HEK293 (cell line): ENCODE data around the gene ZNF574.
"Not testable (repeated sequence)": the region's sequence is repeated elsewhere in the genome, so short reads cannot be mapped to it uniquely, and the experiment has no call there.

Experiments
- CTCF ChIA-PET: fragments of 350-600 bp; formaldehyde crosslinking; extraction: SDS; loops from one replicate; lab custom pipeline; 2021; ENCODE audit warnings: antibody characterized with exemption; lab: Yijun Ruan, JAX
- POLR2A ChIA-PET: fragments of 300-600 bp; formaldehyde crosslinking; extraction: SDS; loops from one replicate; lab custom pipeline; 2020; ENCODE audit warnings: antibody characterized with exemption, inconsistent platforms; lab: Yijun Ruan, JAX
- H3K27ac ChIP-seq: fragments of 200-500 bp; sonication (Bioruptor generic); 2 replicates; pipeline ENCODE4 v1.5.1; 2014; ENCODE audit warnings: low read depth, low read length, control low read depth, inconsistent platforms; ENCODE audit errors: extremely low read depth
- H3K36me3 ChIP-seq, 2 experiments: fragments of 200-500 bp in 1 of 2; sonication (Bioruptor generic) in 1 of 2; 1 replicate in 1 of 2; 2 replicates in 1 of 2; pipeline ENCODE4 v1.5.1; 2014 to 2017; ENCODE audit warnings: inconsistent platforms in 2 of 2, low read length in 2 of 2; ENCODE audit not compliant: control insufficient read depth in 2 of 2, insufficient read depth in 1 of 2
- H3K4me1 ChIP-seq: fragments of 200-500 bp; sonication (Bioruptor generic); 2 replicates; pipeline ENCODE4 v1.5.1; 2014; ENCODE audit warnings: mild to moderate bottlenecking, low read length, inconsistent platforms; ENCODE audit not compliant: control insufficient read depth, insufficient read depth
- H3K4me3 ChIP-seq: 2 replicates; pipeline ENCODE4 v1.5.1; 2011; ENCODE audit warnings: low read depth, mild to moderate bottlenecking, control low read depth, low read length, moderate library complexity
- H3K9me3 ChIP-seq: fragments of 200-500 bp; sonication (Bioruptor generic); 2 replicates; pipeline ENCODE4 v1.5.1; 2014; ENCODE audit warnings: low read depth, low read length, inconsistent platforms; ENCODE audit not compliant: control insufficient read depth, insufficient read depth
- GLI4 ChIP-seq: fragments of 450-650 bp; formaldehyde crosslinking; IDR thresholded peaks from 2 replicates; pipeline ENCODE4 v1.5.1; 2016; ENCODE audit warnings: missing biosample characterization, missing genetic modification characterization
- GLIS1 ChIP-seq: fragments of 450-650 bp; formaldehyde crosslinking; IDR thresholded peaks from 2 replicates; pipeline ENCODE4 v1.5.1; 2016; ENCODE audit warnings: missing biosample characterization, missing genetic modification characterization
- PRDM2 ChIP-seq: fragments of 450-650 bp; formaldehyde crosslinking; IDR thresholded peaks from 2 replicates; pipeline ENCODE4 v1.5.1; 2016; ENCODE audit warnings: missing biosample characterization, missing genetic modification characterization, borderline replicate concordance
- RBAK ChIP-seq: fragments of 450-650 bp; formaldehyde crosslinking; IDR thresholded peaks from 2 replicates; pipeline ENCODE4 v1.5.1; 2016; ENCODE audit warnings: missing biosample characterization, missing genetic modification characterization
- TCF7L2 ChIP-seq: IDR thresholded peaks from 2 replicates; pipeline ENCODE4 v1.6.1; 2011; ENCODE audit warnings: low read depth, mild to moderate bottlenecking, inconsistent platforms, low read length, moderate library complexity, borderline replicate concordance
- ZBTB7A ChIP-seq: fragments of 450-650 bp; formaldehyde crosslinking; IDR thresholded peaks from 2 replicates; pipeline ENCODE4 v1.5.1; 2016; ENCODE audit warnings: low read depth, missing biosample characterization, missing genetic modification characterization
- ZBTB8A ChIP-seq: fragments of 450-650 bp; formaldehyde crosslinking; IDR thresholded peaks from 2 replicates; pipeline ENCODE4 v1.5.1; 2016; ENCODE audit warnings: missing biosample characterization, missing genetic modification characterization
- ZNF37A ChIP-seq: fragments of 450-650 bp; IDR thresholded peaks from 2 replicates; pipeline ENCODE4 v1.5.1; 2018; ENCODE audit warnings: missing biosample characterization, missing genetic modification characterization
- ZNF449 ChIP-seq: fragments of 450-650 bp; formaldehyde crosslinking; IDR thresholded peaks from 2 replicates; pipeline ENCODE4 v1.5.1; 2017; ENCODE audit warnings: missing biosample characterization, mild to moderate bottlenecking, missing genetic modification characterization, moderate library complexity
- ZNF473 ChIP-seq: fragments of 450-650 bp; formaldehyde crosslinking; IDR thresholded peaks from 2 replicates; pipeline ENCODE4 v1.5.1; 2017; ENCODE audit warnings: missing biosample characterization, missing genetic modification characterization
- ZNF518A ChIP-seq: fragments of 450-650 bp; formaldehyde crosslinking; conservative IDR thresholded peaks from 2 replicates; pipeline ENCODE4 v1.5.1; 2016; ENCODE audit warnings: low read depth, missing biosample characterization, missing genetic modification characterization
- ZNF555 ChIP-seq: fragments of 450-650 bp; formaldehyde crosslinking; conservative IDR thresholded peaks from 2 replicates; pipeline ENCODE4 v1.5.1; 2017; ENCODE audit warnings: missing biosample characterization, mild to moderate bottlenecking, missing genetic modification characterization, inconsistent platforms
- ZNF692 ChIP-seq: fragments of 450-650 bp; formaldehyde crosslinking; IDR thresholded peaks from 2 replicates; pipeline ENCODE4 v1.5.1; 2016; ENCODE audit warnings: missing biosample characterization, missing genetic modification characterization
- ZNF785 ChIP-seq: fragments of 450-650 bp; formaldehyde crosslinking; IDR thresholded peaks from 2 replicates; pipeline ENCODE4 v1.5.1; 2016; ENCODE audit warnings: missing biosample characterization, missing genetic modification characterization
- TF ChIP-seq, protein P1 (sequence below): fragments of 450-650 bp; formaldehyde crosslinking; IDR thresholded peaks from 2 replicates; pipeline ENCODE4 v1.5.1; 2016; ENCODE audit warnings: missing biosample characterization, missing genetic modification characterization

ZNF574 gene

DNA sequence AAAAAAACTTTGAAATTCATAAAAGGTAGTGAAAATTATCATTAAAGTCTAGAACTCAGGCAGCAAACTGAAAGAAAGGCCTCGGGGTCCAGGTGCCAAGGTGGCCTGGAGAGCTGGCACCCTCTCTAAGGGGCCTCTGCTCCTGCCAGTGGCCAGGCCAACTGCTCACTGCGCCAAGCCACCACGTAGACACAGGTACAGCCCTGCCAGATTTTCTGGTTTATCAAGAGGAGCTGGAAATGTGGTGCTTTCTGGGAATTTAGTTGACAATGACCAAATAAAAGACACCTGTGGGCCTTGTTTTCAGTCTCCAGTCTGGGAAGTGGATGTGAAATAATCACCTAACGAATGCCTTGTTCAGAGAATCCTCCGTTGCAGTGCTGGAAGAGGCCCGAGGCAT lies 22.8 kb downstream of the ZNF574 start:
- POLR2A ChIA-PET = no interaction called here
- H3K9me3 ChIP-seq = no peaks in the 10 kb centered on the region; the same call in 1 of the 2 replicates
- no peaks in the 10 kb centered on the region; a peak in 1 of 3 replicates for H3K36me3 ChIP-seq
- TF ChIP-seq RBAK (tag by site-specific recombination) (no peak), ZNF518A (tag by site-specific recombination) (no peak), ZNF473 (tag by site-specific recombination) (no peak), ZNF555 (tag by site-specific recombination) (no peak), ZNF785 (tag by site-specific recombination) (no peak), PRDM2 (tag by site-specific recombination) (no peak)
- H3K27ac ChIP-seq = no peak overlapping the region
- H3K4me1 ChIP-seq = no peaks in the 10 kb centered on the region
- CTCF ChIA-PET = interaction anchor here (0.5 to 3.7 kb wide), 6 partner anchors 10 to 351 kb away, joined by 3 to 37 read pairs (median 6); no protein-coding TSS in a partner anchor
- H3K4me3 ChIP-seq = no peak overlapping the region

DNA sequence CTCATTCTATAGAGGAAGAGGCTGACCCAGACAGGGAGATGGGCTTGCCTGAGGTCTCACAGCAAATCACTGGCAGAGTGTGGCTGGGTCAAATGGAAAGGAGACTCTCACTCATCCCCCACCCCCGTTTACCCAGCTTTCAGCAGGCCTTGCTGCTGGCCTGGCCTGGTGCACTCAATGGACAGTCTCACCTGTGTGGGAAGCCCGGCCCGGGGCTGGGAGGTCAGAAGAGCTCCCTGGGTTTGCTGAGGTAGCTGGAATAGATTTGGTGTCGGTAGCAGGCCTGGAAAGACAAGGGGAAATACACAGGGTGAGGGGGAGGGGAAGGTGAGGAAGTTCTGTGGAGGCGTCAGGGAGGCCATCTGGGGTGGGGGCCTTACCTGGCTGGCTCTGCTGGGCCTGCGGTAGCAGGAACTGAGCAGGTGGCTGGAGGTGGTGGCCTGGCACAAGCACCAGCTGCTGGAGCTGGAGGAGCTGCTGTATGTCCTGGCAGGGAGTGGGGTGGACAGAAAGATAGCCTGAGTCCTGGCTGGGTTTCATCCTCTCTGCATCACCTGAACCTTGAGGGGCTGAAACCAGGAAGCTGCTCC lies 23.5 kb downstream of the ZNF574 start:
- H3K36me3 ChIP-seq = no peaks in the 10 kb centered on the region; a peak in 1 of 3 replicates
- no peaks in the 10 kb centered on the region; the same call in 1 of the 2 replicates for H3K9me3 ChIP-seq
- no peak for TF ChIP-seq ZNF449 (tag by site-specific recombination)
- TF ChIP-seq GLI4 (tag by site-specific recombination) = no peak
- TF ChIP-seq, protein P1, sequence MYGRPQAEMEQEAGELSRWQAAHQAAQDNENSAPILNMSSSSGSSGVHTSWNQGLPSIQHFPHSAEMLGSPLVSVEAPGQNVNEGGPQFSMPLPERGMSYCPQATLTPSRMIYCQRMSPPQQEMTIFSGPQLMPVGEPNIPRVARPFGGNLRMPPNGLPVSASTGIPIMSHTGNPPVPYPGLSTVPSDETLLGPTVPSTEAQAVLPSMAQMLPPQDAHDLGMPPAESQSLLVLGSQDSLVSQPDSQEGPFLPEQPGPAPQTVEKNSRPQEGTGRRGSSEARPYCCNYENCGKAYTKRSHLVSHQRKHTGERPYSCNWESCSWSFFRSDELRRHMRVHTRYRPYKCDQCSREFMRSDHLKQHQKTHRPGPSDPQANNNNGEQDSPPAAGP (tag by site-specific recombination) = no peak
- TF ChIP-seq ZBTB7A = no peak
- no peak for TF ChIP-seq ZNF37A (tag by site-specific recombination)
- no peak for TF ChIP-seq ZBTB8A (tag by site-specific recombination)
- TF ChIP-seq TCF7L2 = no peak
- no peak for TF ChIP-seq ZNF692 (tag by site-specific recombination)
- TF ChIP-seq GLIS1 (tag by site-specific recombination) = no peak
- TF ChIP-seq, all 188 proteins: peak for 0
- CTCF ChIA-PET = interaction anchor here (0.5 to 3.7 kb wide), 7 partner anchors 10 to 351 kb away, joined by 3 to 37 read pairs (median 4); no protein-coding TSS in a partner anchor
- POLR2A ChIA-PET = no interaction called here
- H3K4me3 ChIP-seq = no peak overlapping the region
- H3K4me1 ChIP-seq = no peaks in the 10 kb centered on the region
- no peak overlapping the region for H3K27ac ChIP-seq

DNA sequence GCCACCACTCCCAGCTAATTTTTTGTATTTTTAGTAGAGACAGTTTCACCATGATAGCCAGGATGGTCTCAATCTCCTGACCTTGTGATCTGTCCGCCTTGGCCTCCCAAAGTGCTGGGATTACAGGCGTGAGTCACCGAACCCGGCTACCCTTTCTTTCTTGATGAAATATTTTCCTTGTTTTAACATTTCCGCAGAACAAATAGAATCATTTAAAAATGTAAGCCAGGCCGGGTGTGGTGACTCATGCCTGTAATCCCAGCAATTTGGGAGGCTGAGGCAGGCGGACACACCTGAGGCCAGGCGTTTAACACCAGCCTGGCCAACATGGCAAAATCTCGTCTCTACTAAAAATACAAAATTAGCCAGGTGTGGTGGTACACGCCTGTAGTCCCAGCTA lies 24.3 kb downstream of the ZNF574 start:
- H3K9me3 ChIP-seq, H3K4me3 ChIP-seq, POLR2A ChIA-PET, H3K4me1 ChIP-seq, H3K27ac ChIP-seq, H3K36me3 ChIP-seq: not testable (repeated sequence)
- CTCF ChIA-PET = interaction anchor here (0.7 to 3.7 kb wide), 6 partner anchors 9 to 350 kb away, joined by 3 to 37 read pairs (median 6); no protein-coding TSS in a partner anchor
